HL-60 (cell line): Measurements from ENCODE around the gene SNRK.

Experiments used
- DNase-seq, 2 experiments: peaks; one replicate each; pipeline ENCODE4 v3.0.0-alpha.2; 2010 to 2020; ENCODE audit warnings: low read depth in 1 of 2, low spot score in 1 of 2
- H3K27ac ChIP-seq: fragments of 250-450 bp; sonication (Bioruptor Pico); replicated peaks from 2 replicates; pipeline ENCODE4 v1.5.1; 2020; ENCODE audit warnings: mild to moderate bottlenecking, moderate library complexity
- H3K27me3 ChIP-seq: fragments of 250-450 bp; sonication (Bioruptor Pico); 2 replicates; pipeline ENCODE4 v1.5.1; 2021; ENCODE audit warnings: mild to moderate bottlenecking, moderate library complexity; ENCODE audit not compliant: insufficient read depth, poor library complexity, severe bottlenecking
- H3K4me3 ChIP-seq: replicated peaks from 2 replicates; pipeline ENCODE4 v1.5.1; 2011; ENCODE audit warnings: mild to moderate bottlenecking, control low read depth, low read length; ENCODE audit not compliant: insufficient read depth
- GABPA ChIP-seq: IDR thresholded peaks from 2 replicates; pipeline ENCODE4 v1.6.1; 2012; ENCODE audit warnings: low read depth
- POLR2AphosphoS5 ChIP-seq: IDR thresholded peaks from 2 replicates; pipeline ENCODE4 v1.6.1; 2012; ENCODE audit warnings: low read depth
- SPI1 ChIP-seq: IDR thresholded peaks from 2 replicates; pipeline ENCODE4 v1.6.1; 2012; ENCODE audit warnings: low read depth, mild to moderate bottlenecking, borderline replicate concordance
- TF ChIP-seq, protein P1 (sequence below): IDR thresholded peaks from one replicate; pipeline ENCODE4 v1.5.1; 2011; ENCODE audit warnings: low read length, control low read depth, inconsistent platforms; ENCODE audit not compliant: insufficient read depth
- TF ChIP-seq, protein P2 (sequence below): IDR thresholded peaks from 2 replicates; pipeline ENCODE4 v1.6.1; 2012; ENCODE audit warnings: low read depth; ENCODE audit not compliant: insufficient replicate concordance

SNRK gene

GRCh38 chr3:43247561-43248184 is 38.7 kb upstream of the SNRK start:
- Histone ChIP-seq H3K27me3 (no peaks in the 10 kb centered on the region), H3K4me3 (no peak overlapping the region), H3K27ac (no peak overlapping the region)
- DNase-seq = no peak
- TF ChIP-seq POLR2AphosphoS5 = no peak
- no peak for TF ChIP-seq SPI1
- TF ChIP-seq, protein P1, sequence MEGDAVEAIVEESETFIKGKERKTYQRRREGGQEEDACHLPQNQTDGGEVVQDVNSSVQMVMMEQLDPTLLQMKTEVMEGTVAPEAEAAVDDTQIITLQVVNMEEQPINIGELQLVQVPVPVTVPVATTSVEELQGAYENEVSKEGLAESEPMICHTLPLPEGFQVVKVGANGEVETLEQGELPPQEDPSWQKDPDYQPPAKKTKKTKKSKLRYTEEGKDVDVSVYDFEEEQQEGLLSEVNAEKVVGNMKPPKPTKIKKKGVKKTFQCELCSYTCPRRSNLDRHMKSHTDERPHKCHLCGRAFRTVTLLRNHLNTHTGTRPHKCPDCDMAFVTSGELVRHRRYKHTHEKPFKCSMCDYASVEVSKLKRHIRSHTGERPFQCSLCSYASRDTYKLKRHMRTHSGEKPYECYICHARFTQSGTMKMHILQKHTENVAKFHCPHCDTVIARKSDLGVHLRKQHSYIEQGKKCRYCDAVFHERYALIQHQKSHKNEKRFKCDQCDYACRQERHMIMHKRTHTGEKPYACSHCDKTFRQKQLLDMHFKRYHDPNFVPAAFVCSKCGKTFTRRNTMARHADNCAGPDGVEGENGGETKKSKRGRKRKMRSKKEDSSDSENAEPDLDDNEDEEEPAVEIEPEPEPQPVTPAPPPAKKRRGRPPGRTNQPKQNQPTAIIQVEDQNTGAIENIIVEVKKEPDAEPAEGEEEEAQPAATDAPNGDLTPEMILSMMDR = no peak
- TF ChIP-seq GABPA = no peak
- TF ChIP-seq, protein P2, sequence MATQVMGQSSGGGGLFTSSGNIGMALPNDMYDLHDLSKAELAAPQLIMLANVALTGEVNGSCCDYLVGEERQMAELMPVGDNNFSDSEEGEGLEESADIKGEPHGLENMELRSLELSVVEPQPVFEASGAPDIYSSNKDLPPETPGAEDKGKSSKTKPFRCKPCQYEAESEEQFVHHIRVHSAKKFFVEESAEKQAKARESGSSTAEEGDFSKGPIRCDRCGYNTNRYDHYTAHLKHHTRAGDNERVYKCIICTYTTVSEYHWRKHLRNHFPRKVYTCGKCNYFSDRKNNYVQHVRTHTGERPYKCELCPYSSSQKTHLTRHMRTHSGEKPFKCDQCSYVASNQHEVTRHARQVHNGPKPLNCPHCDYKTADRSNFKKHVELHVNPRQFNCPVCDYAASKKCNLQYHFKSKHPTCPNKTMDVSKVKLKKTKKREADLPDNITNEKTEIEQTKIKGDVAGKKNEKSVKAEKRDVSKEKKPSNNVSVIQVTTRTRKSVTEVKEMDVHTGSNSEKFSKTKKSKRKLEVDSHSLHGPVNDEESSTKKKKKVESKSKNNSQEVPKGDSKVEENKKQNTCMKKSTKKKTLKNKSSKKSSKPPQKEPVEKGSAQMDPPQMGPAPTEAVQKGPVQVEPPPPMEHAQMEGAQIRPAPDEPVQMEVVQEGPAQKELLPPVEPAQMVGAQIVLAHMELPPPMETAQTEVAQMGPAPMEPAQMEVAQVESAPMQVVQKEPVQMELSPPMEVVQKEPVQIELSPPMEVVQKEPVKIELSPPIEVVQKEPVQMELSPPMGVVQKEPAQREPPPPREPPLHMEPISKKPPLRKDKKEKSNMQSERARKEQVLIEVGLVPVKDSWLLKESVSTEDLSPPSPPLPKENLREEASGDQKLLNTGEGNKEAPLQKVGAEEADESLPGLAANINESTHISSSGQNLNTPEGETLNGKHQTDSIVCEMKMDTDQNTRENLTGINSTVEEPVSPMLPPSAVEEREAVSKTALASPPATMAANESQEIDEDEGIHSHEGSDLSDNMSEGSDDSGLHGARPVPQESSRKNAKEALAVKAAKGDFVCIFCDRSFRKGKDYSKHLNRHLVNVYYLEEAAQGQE = no peak

DNA sequence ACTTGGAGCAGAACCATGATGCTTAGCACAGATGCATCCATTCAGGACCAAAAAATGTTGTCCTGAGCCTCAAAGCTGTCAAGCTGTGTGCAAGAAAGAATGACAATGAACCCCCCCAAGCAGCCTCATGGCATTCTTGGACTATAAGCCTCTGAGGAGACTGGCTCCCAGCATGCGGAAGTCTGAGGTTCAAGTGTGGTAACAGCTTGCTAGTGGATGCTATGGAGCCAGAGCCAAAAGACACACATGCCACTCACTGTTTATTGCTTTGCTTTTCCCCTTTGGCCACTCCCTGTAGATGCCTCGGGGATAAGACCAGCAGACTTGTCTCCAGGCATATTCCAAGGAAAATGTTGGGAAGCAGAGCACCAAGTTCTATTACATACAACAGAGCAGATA is 38.2 kb upstream of the SNRK start:
- TF ChIP-seq, protein P1 = no peak
- TF ChIP-seq SPI1 (no peak), GABPA (no peak), POLR2AphosphoS5 (no peak)
- TF ChIP-seq, protein P2 = no peak
- H3K27ac ChIP-seq = no peak overlapping the region
- H3K27me3 ChIP-seq = no peaks in the 10 kb centered on the region
- DNase-seq = no peak
- H3K4me3 ChIP-seq = no peak overlapping the region

DNA sequence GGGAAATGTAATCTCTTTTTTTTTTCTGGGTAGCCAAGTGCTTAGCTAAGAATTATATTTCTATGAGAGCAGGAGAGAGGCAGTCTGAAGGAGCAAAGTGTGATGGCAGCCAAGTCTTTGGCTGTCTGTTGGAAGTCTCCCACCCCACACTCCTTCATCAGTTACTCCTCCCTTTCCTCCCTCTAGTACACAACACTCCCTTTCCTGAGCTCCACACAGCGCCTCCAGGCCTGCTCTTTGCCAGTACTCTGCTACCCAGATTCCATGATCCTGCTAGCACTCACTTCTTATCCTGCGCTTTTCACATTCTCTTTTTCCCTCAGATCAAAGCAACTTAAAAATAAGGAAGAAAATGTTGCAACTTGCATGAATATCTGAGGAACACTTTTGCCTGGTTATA is 37.4 kb upstream of the SNRK start:
- H3K27me3 ChIP-seq = no peaks in the 10 kb centered on the region
- H3K27ac ChIP-seq = no peak overlapping the region
- DNase-seq = no peak

More for the DNA sequence above, 37.4 kb upstream of the SNRK start:
- no peak overlapping the region for H3K4me3 ChIP-seq
- TF ChIP-seq GABPA (no peak), SPI1 (no peak), POLR2AphosphoS5 (no peak)
- TF ChIP-seq, protein P2 = no peak
- TF ChIP-seq, protein P1 = no peak
